Heart left ventricle (tissue), 16 donors: ENCODE measurements around the gene PLXNB3. TPM values are rescaled to one million over a fixed set of nuclear protein-coding genes. Genes with fewer than 3 reads are reported as not detected.

Experiments used
- ATAC-seq, 4 donors: fragments of 200-7000 bp; cut with Tn5 transposase; one replicate each; pipeline ENCODE4 v1.9.1; 2020 to 2022; ENCODE audit warnings: moderate library complexity in 4 of 4, mild to moderate bottlenecking in 3 of 4, moderate number of reproducible peaks in 1 of 4
- DNase-seq, 5 donors: peaks; one replicate each; pipeline ENCODE4 v3.0.0-alpha.2; 2020
- H3K27ac ChIP-seq, 12 donors: fragments of 200-600 bp; sonication (generic) in 4 of 12; one replicate each; pipeline versions ENCODE4 v1.5.0 to v1.8.0; 2016 to 2022; ENCODE audit warnings: mild to moderate bottlenecking in 2 of 12
- H3K27me3 ChIP-seq, 9 donors: fragments of 200-600 bp; sonication (generic) in 2 of 9; one replicate each; pipeline versions ENCODE4 v1.5.1 to v1.8.0; 2016 to 2022; ENCODE audit warnings: mild to moderate bottlenecking in 3 of 9
- H3K36me3 ChIP-seq, 9 donors: fragments of 200-600 bp; sonication (generic) in 2 of 9; one replicate each; pipeline versions ENCODE4 v1.5.0 to v1.8.0; 2018 to 2022; ENCODE audit warnings: mild to moderate bottlenecking in 2 of 9
- H3K4me1 ChIP-seq, 12 donors: fragments of 200-600 bp; sonication (generic) in 4 of 12; one replicate each; pipeline versions ENCODE4 v1.5.0 to v1.8.0; 2016 to 2022; ENCODE audit warnings: mild to moderate bottlenecking in 3 of 12
- H3K4me3 ChIP-seq, 12 donors: fragments of 200-600 bp; sonication (generic) in 4 of 12; one replicate each; pipeline versions ENCODE4 v1.5.0 to v1.8.0; 2017 to 2022; ENCODE audit warnings: mild to moderate bottlenecking in 9 of 12, moderate library complexity in 4 of 12
- H3K9me3 ChIP-seq, 12 donors: fragments of 200-600 bp; sonication (generic) in 4 of 12; one replicate each; pipeline versions ENCODE4 v1.5.0 to v1.8.0; 2016 to 2022; ENCODE audit warnings: mild to moderate bottlenecking in 1 of 12
- POLR2A ChIP-seq, 2 donors: fragments of 450-650 bp; IDR thresholded peaks; one replicate each; pipeline ENCODE4 v1.6.1; 2017; ENCODE audit warnings: antibody characterized with exemption in 2 of 2, mild to moderate bottlenecking in 2 of 2, moderate library complexity in 2 of 2
- WGBS, 4 donors: extraction: QIAGEN DNeasy Blood & Tissue Kit in 2 of 4; methylation state at CpG; one replicate each; pipeline versions ENCODE4 v1.1.5 to v1.1.7; 2013 to 2018; 5-methylcytosine and 5-hydroxymethylcytosine counted together
- intact Hi-C, 10 donors: fragments of 100-400 bp; cut with DNase I; formaldehyde crosslinking; loops; one replicate each; pipeline versions ENCODE4 v1.11.1 to v1.14.2; 2022
- polyA plus RNA-seq, 2 donors: library from polyadenylated mRNA; stranded (reverse); fragments of 200-250 nt; gene quantifications; one replicate each; pipeline ENCODE4 v1.2.3, GENCODE V29; 2013
- total RNA-seq, 9 donors: library from RNA; depleted of rRNA in 2 of 9; stranded (reverse); fragments of >200 nt in 2 of 9; fragmentation: NEBNext Ultra II Directional in 3 of 9; extraction: Animal tissue kit (Norgen Biotek cat#: 25700) in 3 of 9; gene quantifications; one replicate each; pipeline versions ENCODE4 v1.1.0 to v1.2.4, GENCODE V29; 2016 to 2023
- TF ChIP-seq, protein P1 (sequence below), 12 donors: fragments of 200-600 bp; sonication (generic) in 4 of 12; IDR thresholded peaks; one replicate each; pipeline versions ENCODE4 v1.5.0 to v1.8.0; 2018 to 2022; ENCODE audit warnings: antibody characterized with exemption in 12 of 12, mild to moderate bottlenecking in 5 of 12
- donor health status: ischemic (EF 13 %, LVEDD 7.1; RV severe dilation, severe dysfunction).
- donor health status: healthy with polysubstance abuse.
- donor health status: DM: no; HTN: yes; CAD: no.
- donor health status: DM: no; HTN: no; CAD: no.
- donor health status: ischemic (EF 25% LVEDD 6.9; RV normal size, moderate dysfunction).
- donor health status: ischemic (EF 25% LVEDD 5.7; RV mildly dilated, moderate dysfunction).
- donor health status: healthy.
- donor health status: DM: yes; HTN: yes; CAD: no.
- donor health status: ischemic (EF 35%, LVEDD 5.7; RV mildly dilated, moderate dysfunction).
- donor health status: nonischemic (EF 11% LVEDD 7.7; RV severe dilation, severe dysfunction).
- donor health status: DM: yes; HTN: yes; CAD: no.
- donor health status: PGD.
- donor health status: ischemic (EF 29% LVEDD 5.4; RV normal size, mild dysfunction).
- donor health status: nonischemic (EF 23%, LVEDD 6.1; RV moderate dilation, normal function).

PLXNB3 gene
- total and polyA plus RNA-seq, 11 donors: 0.51 to 8.6 (median 2.8) TPM

GRCh38 chrX:153805436-153805835 is 41.4 kb downstream of the PLXNB3 start:
- Histone ChIP-seq H3K27me3 (peaks cover 0 to 4% (median 0%) of the 10 kb centered on the region in 9 donors), H3K36me3 (no peaks in the 10 kb centered on the region), H3K4me3 (no peak overlapping the region), H3K27ac (no peak overlapping the region), H3K4me1 (no peaks in the 10 kb centered on the region), H3K9me3 (peaks cover 0 to 8% (median 0%) of the 10 kb centered on the region in 12 donors)
- ATAC-seq (no peak), DNase-seq (no peak)
- intact Hi-C loops: no loop called here
- 80 to 93% (median 91%) methylated on average over 12 to 13 of the region's 13 CpGs for WGBS, 4 donors
- TF ChIP-seq POLR2A (IDR thresholded peaks at IDR 0.05): no peak
- TF ChIP-seq, protein P1, sequence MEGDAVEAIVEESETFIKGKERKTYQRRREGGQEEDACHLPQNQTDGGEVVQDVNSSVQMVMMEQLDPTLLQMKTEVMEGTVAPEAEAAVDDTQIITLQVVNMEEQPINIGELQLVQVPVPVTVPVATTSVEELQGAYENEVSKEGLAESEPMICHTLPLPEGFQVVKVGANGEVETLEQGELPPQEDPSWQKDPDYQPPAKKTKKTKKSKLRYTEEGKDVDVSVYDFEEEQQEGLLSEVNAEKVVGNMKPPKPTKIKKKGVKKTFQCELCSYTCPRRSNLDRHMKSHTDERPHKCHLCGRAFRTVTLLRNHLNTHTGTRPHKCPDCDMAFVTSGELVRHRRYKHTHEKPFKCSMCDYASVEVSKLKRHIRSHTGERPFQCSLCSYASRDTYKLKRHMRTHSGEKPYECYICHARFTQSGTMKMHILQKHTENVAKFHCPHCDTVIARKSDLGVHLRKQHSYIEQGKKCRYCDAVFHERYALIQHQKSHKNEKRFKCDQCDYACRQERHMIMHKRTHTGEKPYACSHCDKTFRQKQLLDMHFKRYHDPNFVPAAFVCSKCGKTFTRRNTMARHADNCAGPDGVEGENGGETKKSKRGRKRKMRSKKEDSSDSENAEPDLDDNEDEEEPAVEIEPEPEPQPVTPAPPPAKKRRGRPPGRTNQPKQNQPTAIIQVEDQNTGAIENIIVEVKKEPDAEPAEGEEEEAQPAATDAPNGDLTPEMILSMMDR (IDR thresholded peaks at IDR 0.05): no peak

GRCh38 chrX:153806999-153807575 is 43.0 kb downstream of the PLXNB3 start:
- Histone ChIP-seq H3K4me1 (no peaks in the 10 kb centered on the region), H3K27me3 (peaks cover 0 to 4% (median 0%) of the 10 kb centered on the region in 9 donors), H3K27ac (no peak overlapping the region), H3K4me3 (no peak overlapping the region), H3K9me3 (peaks cover 0 to 8% (median 0%) of the 10 kb centered on the region in 12 donors), H3K36me3 (no peaks in the 10 kb centered on the region)
- no peak for ATAC-seq
- 93 to 95% (median 94%) methylated on average over 18 to 28 of the region's 28 CpGs for WGBS, 4 donors
- no peak for TF ChIP-seq POLR2A (IDR thresholded peaks at IDR 0.05)
- TF ChIP-seq, protein P1 (IDR thresholded peaks at IDR 0.05): no peak
- no peak for DNase-seq
- intact Hi-C loops: no loop called here

GRCh38 chrX:153807976-153808375 is 43.9 kb downstream of the PLXNB3 start:
- no peak for ATAC-seq
- intact Hi-C loops: no loop called here
- 86 to 96% (median 93%) methylated on average over 18 to 19 of the region's 19 CpGs for WGBS, 4 donors

DNA sequence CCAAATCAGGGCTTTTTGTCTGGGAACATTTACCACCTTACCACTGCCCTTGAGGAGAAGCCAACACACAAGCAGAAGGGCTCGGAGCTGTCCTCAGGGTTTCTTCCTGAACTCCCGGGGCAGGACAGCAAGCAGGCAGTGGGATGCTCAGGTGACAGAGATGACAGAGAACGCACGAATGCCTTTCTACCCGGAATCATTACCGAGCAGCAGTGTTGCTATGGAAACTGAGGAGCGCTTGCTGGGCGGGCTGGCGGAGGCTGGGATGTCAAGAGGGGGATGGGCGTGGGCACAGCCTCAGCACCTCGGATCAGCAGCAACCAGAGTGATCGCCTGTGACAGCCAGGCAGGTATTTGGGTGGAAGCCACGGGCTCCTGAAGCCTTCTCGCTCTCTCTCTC is 48.2 kb downstream of the PLXNB3 start:
- TF ChIP-seq POLR2A (IDR thresholded peaks at IDR 0.05): no peak
- TF ChIP-seq, protein P1 (IDR thresholded peaks at IDR 0.05): no peak
- Histone ChIP-seq H3K27ac (no peak overlapping the region), H3K4me3 (no peak overlapping the region), H3K4me1 (no peaks in the 10 kb centered on the region), H3K36me3 (no peaks in the 10 kb centered on the region), H3K9me3 (no peaks in the 10 kb centered on the region), H3K27me3 (peaks cover 0 to 4% (median 0%) of the 10 kb centered on the region in 9 donors)
- ATAC-seq (no peak), DNase-seq (no peak)
- 59 to 73% (median 65%) methylated on average over 8 to 14 of the region's 14 CpGs for WGBS, 4 donors
- intact Hi-C loops: no loop called here

More at GRCh38 chrX:153807976-153808375, 43.9 kb downstream of the PLXNB3 start:
- H3K27me3 ChIP-seq: peaks cover 0 to 4% (median 0%) of the 10 kb centered on the region in 9 donors
- DNase-seq: no peak
- no peaks in the 10 kb centered on the region for H3K36me3 ChIP-seq
- no peak overlapping the region for H3K4me3 ChIP-seq
- TF ChIP-seq, protein P1 (IDR thresholded peaks at IDR 0.05): no peak
- no peak for TF ChIP-seq POLR2A (IDR thresholded peaks at IDR 0.05)
- H3K27ac ChIP-seq: no peak overlapping the region
- peaks cover 0 to 8% (median 0%) of the 10 kb centered on the region in 12 donors for H3K9me3 ChIP-seq
- H3K4me1 ChIP-seq: no peaks in the 10 kb centered on the region
